Measurements from ENCODE around the gene WNK2.

Gene WNK2

DNA sequence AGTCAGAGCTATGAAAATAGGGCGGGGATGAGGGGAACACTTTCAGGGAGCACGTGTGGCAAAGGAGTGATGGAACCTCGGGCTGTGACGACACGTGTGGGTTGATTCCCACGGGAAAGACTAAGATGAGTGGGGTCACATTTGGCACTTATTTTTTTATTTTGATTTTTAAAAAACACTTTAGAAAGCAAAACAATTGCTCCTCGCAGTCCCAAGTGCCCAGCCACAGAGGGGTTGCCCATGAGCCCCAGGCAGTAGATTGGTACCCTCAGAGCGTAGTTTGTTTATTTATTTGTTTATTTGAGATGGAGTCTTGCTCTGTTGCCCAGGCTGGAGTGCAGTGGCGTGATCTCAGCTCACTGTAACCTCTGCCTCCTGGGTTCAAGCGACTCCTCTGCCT is 69.7 kb downstream of the WNK2 start:
- H2AFZ ChIP-seq (ENCODE audit: low read depth, low read length) = no peak overlapping the region
- H3K4me3 ChIP-seq (ENCODE audit: low read length) = no peak overlapping the region
- H3K9ac ChIP-seq (ENCODE audit: low read length) = no peak overlapping the region
- no peaks in the 10 kb centered on the region for H3K27me3 ChIP-seq (ENCODE audit: low read depth, low read length)
- no peaks in the 10 kb centered on the region for H3K4me1 ChIP-seq (ENCODE audit: low read length)
- H3K27ac ChIP-seq (ENCODE audit: low read length) = no peak overlapping the region
- no peaks in the 10 kb centered on the region for H4K20me1 ChIP-seq (ENCODE audit: insufficient read depth, low read length)
- no peak overlapping the region for H3K4me2 ChIP-seq (ENCODE audit: low read length)
- TF ChIP-seq, protein P1, sequence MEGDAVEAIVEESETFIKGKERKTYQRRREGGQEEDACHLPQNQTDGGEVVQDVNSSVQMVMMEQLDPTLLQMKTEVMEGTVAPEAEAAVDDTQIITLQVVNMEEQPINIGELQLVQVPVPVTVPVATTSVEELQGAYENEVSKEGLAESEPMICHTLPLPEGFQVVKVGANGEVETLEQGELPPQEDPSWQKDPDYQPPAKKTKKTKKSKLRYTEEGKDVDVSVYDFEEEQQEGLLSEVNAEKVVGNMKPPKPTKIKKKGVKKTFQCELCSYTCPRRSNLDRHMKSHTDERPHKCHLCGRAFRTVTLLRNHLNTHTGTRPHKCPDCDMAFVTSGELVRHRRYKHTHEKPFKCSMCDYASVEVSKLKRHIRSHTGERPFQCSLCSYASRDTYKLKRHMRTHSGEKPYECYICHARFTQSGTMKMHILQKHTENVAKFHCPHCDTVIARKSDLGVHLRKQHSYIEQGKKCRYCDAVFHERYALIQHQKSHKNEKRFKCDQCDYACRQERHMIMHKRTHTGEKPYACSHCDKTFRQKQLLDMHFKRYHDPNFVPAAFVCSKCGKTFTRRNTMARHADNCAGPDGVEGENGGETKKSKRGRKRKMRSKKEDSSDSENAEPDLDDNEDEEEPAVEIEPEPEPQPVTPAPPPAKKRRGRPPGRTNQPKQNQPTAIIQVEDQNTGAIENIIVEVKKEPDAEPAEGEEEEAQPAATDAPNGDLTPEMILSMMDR (IDR thresholded peaks at IDR 0.05; ENCODE audit: low read depth, low read length) = no peak
- TF ChIP-seq EZH2phosphoT487 (IDR thresholded peaks at IDR 0.05; ENCODE audit: low read depth) = no peak
- no peaks in the 10 kb centered on the region for H3K79me2 ChIP-seq (ENCODE audit: low read length)
- no peaks in the 10 kb centered on the region for H3K36me3 ChIP-seq (replicated peaks; ENCODE audit: low read depth, low read length)
- no peaks in the 10 kb centered on the region for H3K9me3 ChIP-seq (ENCODE audit: insufficient read depth, low read length)

- no peak overlapping the region for H3K9ac ChIP-seq (ENCODE audit: low read length)
- H3K4me2 ChIP-seq (ENCODE audit: low read length) = no peak overlapping the region
- H3K4me3 ChIP-seq (ENCODE audit: low read length) = no peak overlapping the region
- no peaks in the 10 kb centered on the region for H3K79me2 ChIP-seq (ENCODE audit: low read length)
- H3K4me1 ChIP-seq (ENCODE audit: low read length) = no peaks in the 10 kb centered on the region
- no peak overlapping the region for H2AFZ ChIP-seq (ENCODE audit: low read depth, low read length)
- H3K27me3 ChIP-seq (ENCODE audit: low read depth, low read length) = no peaks in the 10 kb centered on the region
- no peaks in the 10 kb centered on the region for H4K20me1 ChIP-seq (ENCODE audit: insufficient read depth, low read length)
- no peaks in the 10 kb centered on the region for H3K36me3 ChIP-seq (replicated peaks; ENCODE audit: low read depth, low read length)
- no peaks in the 10 kb centered on the region for H3K9me3 ChIP-seq (ENCODE audit: insufficient read depth, low read length)
- TF ChIP-seq, protein P1 (IDR thresholded peaks at IDR 0.05; ENCODE audit: low read depth, low read length) = no peak
- no peak for TF ChIP-seq EZH2phosphoT487 (IDR thresholded peaks at IDR 0.05; ENCODE audit: low read depth)
- H3K27ac ChIP-seq (ENCODE audit: low read length) = no peak overlapping the region
Measured at GRCh38 chr9:93254061-93254481, 70.1 kb downstream of the WNK2 start.

- H3K27me3 ChIP-seq (ENCODE audit: low read depth, low read length) = no peaks in the 10 kb centered on the region
- no peaks in the 10 kb centered on the region for H4K20me1 ChIP-seq (ENCODE audit: insufficient read depth, low read length)
- no peaks in the 10 kb centered on the region for H3K79me2 ChIP-seq (ENCODE audit: low read length)
- H3K4me1 ChIP-seq (ENCODE audit: low read length) = no peaks in the 10 kb centered on the region
- H3K9me3 ChIP-seq (ENCODE audit: insufficient read depth, low read length) = no peaks in the 10 kb centered on the region
- no peak overlapping the region for H3K4me3 ChIP-seq (ENCODE audit: low read length)
- H3K4me2 ChIP-seq (ENCODE audit: low read length) = no peak overlapping the region
- no peak overlapping the region for H2AFZ ChIP-seq (ENCODE audit: low read depth, low read length)
- H3K36me3 ChIP-seq (replicated peaks; ENCODE audit: low read depth, low read length) = no peaks in the 10 kb centered on the region
- TF ChIP-seq, protein P1 (IDR thresholded peaks at IDR 0.05; ENCODE audit: low read depth, low read length) = no peak
- no peak for TF ChIP-seq EZH2phosphoT487 (IDR thresholded peaks at IDR 0.05; ENCODE audit: low read depth)
- no peak overlapping the region for H3K9ac ChIP-seq (ENCODE audit: low read length)
- no peak overlapping the region for H3K27ac ChIP-seq (ENCODE audit: low read length)
Measured at GRCh38 chr9:93254806-93255493, 71.0 kb downstream of the WNK2 start.

- Histone ChIP-seq H3K4me1 (ENCODE audit: low read length) (no peaks in the 10 kb centered on the region), H3K9ac (ENCODE audit: low read length) (no peak overlapping the region), H2AFZ (ENCODE audit: low read depth, low read length) (no peak overlapping the region), H3K4me3 (ENCODE audit: low read length) (no peak overlapping the region), H4K20me1 (ENCODE audit: insufficient read depth, low read length) (no peaks in the 10 kb centered on the region), H3K79me2 (ENCODE audit: low read length) (no peaks in the 10 kb centered on the region), H3K27me3 (ENCODE audit: low read depth, low read length) (no peaks in the 10 kb centered on the region), H3K36me3 (replicated peaks; ENCODE audit: low read depth, low read length) (no peaks in the 10 kb centered on the region), H3K27ac (ENCODE audit: low read length) (no peak overlapping the region), H3K9me3 (ENCODE audit: insufficient read depth, low read length) (no peaks in the 10 kb centered on the region), H3K4me2 (ENCODE audit: low read length) (no peak overlapping the region)
- no peak for TF ChIP-seq EZH2phosphoT487 (IDR thresholded peaks at IDR 0.05; ENCODE audit: low read depth)
- TF ChIP-seq, protein P1 (IDR thresholded peaks at IDR 0.05; ENCODE audit: low read depth, low read length) = no peak
Measured at GRCh38 chr9:93255494-93255867, 71.5 kb downstream of the WNK2 start.

Data from OCI-LY3 (cell line).